HepG2 (cell line): Measurements from ENCODE around the gene SDC3. TPM values are rescaled to one million over a fixed set of nuclear protein-coding genes. Genes with fewer than 3 reads are reported as not detected.

Source experiments
- ARNT ChIP-seq: fragments of 450-650 bp; IDR thresholded peaks from 2 replicates; pipeline ENCODE4 v1.6.1; 2017
- KDM2A ChIP-seq: sonication (generic); formaldehyde crosslinking; IDR thresholded peaks from 2 replicates; pipeline ENCODE4 v1.4.0; 2020; ENCODE audit warnings: low read depth, missing genetic modification reagents, borderline replicate concordance
- LBX2 ChIP-seq: sonication (generic); formaldehyde crosslinking; IDR thresholded peaks from 2 replicates; pipeline ENCODE4 v1.5.0; 2020; ENCODE audit warnings: missing genetic modification reagents, mild to moderate bottlenecking, borderline replicate concordance
- MNT ChIP-seq: fragments of 450-650 bp; IDR thresholded peaks from 2 replicates; pipeline ENCODE4 v1.6.1; 2016
- MTF2 ChIP-seq: sonication (generic); formaldehyde crosslinking; IDR thresholded peaks from 2 replicates; pipeline ENCODE4 v1.5.0; 2020; ENCODE audit warnings: missing genetic modification reagents, borderline replicate concordance
- MYNN ChIP-seq: sonication (generic); formaldehyde crosslinking; IDR thresholded peaks from 2 replicates; pipeline ENCODE4 v1.4.0; 2020; ENCODE audit warnings: mild to moderate bottlenecking, low read depth, missing genetic modification reagents
- NFE2 ChIP-seq: sonication (generic); formaldehyde crosslinking; IDR thresholded peaks from 2 replicates; pipeline ENCODE4 v1.4.0; 2020; ENCODE audit warnings: missing genetic modification reagents
- NFYB ChIP-seq: sonication (generic); formaldehyde crosslinking; IDR thresholded peaks from 2 replicates; pipeline ENCODE4 v1.4.0; 2020; ENCODE audit warnings: missing genetic modification reagents
- SIN3B ChIP-seq: fragments of 150-350 bp; IDR thresholded peaks from 2 replicates; pipeline ENCODE4 v1.6.1; 2014; ENCODE audit warnings: low read length
- SUZ12 ChIP-seq: fragments of 150-350 bp; IDR thresholded peaks from 2 replicates; pipeline ENCODE4 v1.6.1; 2014; ENCODE audit warnings: low read depth, low read length
- TOE1 ChIP-seq: sonication (generic); formaldehyde crosslinking; IDR thresholded peaks from 2 replicates; pipeline ENCODE4 v1.4.0; 2020; ENCODE audit warnings: mild to moderate bottlenecking, missing genetic modification reagents
- UBTF ChIP-seq: sonication (generic); formaldehyde crosslinking; IDR thresholded peaks from 2 replicates; pipeline ENCODE4 v1.4.0; 2020; ENCODE audit warnings: mild to moderate bottlenecking, missing genetic modification reagents
- ZBTB26 ChIP-seq: IDR thresholded peaks from 2 replicates; pipeline ENCODE4 v1.6.1; 2016; ENCODE audit warnings: missing compliant biosample characterization, missing genetic modification reagents, borderline replicate concordance
- ZBTB37 ChIP-seq: sonication (generic); formaldehyde crosslinking; IDR thresholded peaks from 2 replicates; pipeline ENCODE4 v1.4.0; 2020; ENCODE audit warnings: mild to moderate bottlenecking, missing genetic modification reagents
- ZBTB43 ChIP-seq: sonication (generic); formaldehyde crosslinking; conservative IDR thresholded peaks from 2 replicates; pipeline ENCODE4 v1.4.0; 2020; ENCODE audit warnings: missing genetic modification reagents
- ZBTB8A ChIP-seq: sonication (generic); formaldehyde crosslinking; IDR thresholded peaks from 2 replicates; pipeline ENCODE4 v1.4.0; 2020; ENCODE audit warnings: mild to moderate bottlenecking, low read depth, missing genetic modification reagents, borderline replicate concordance
- ZKSCAN1 ChIP-seq: fragments of 150-350 bp; IDR thresholded peaks from 2 replicates; pipeline ENCODE4 v1.6.1; 2014; ENCODE audit warnings: low read length
- ZNF18 ChIP-seq: sonication (generic); formaldehyde crosslinking; IDR thresholded peaks from 2 replicates; pipeline ENCODE4 v1.8.0; 2022; ENCODE audit warnings: mild to moderate bottlenecking, missing genetic modification reagents; ENCODE audit not compliant: insufficient replicate concordance
- ZNF282 ChIP-seq: fragments of 450-650 bp; IDR thresholded peaks from 2 replicates; pipeline ENCODE4 v1.6.1; 2018; ENCODE audit not compliant: partially characterized antibody
- ZNF343 ChIP-seq: sonication (generic); formaldehyde crosslinking; IDR thresholded peaks from 2 replicates; pipeline ENCODE4 v1.4.0; 2020; ENCODE audit warnings: mild to moderate bottlenecking, missing genetic modification reagents
- ZNF652 ChIP-seq: IDR thresholded peaks from 2 replicates; pipeline ENCODE4 v1.6.1; 2016; ENCODE audit warnings: low read depth, borderline replicate concordance
- polyA plus RNA-seq, 8 experiments: library from polyadenylated mRNA; depleted of rRNA in 3 of 8; stranded (reverse) in 7 of 8; unstranded in 1 of 8; fragments of >200 nt; fragmentation: Illumina TruSeq in 4 of 8; extraction: Trizol in 4 of 8; gene quantifications; 2 replicates each; pipeline versions ENCODE4 v1.2.1 to v1.2.3, GENCODE V29; 2011 to 2016; ENCODE audit warnings: low read depth in 4 of 8, missing spikeins in 1 of 8, mixed read lengths in 1 of 8; ENCODE audit not compliant: insufficient read depth in 1 of 8
- total RNA-seq, 5 experiments: library from RNA; depleted of rRNA; stranded (reverse); fragments of >200 nt; fragmentation: Illumina TruSeq; extraction: Trizol; gene quantifications; 2 replicates each; pipeline ENCODE4 v1.2.3, GENCODE V29; 2016; ENCODE audit warnings: low read depth in 1 of 5

SDC3 gene
- total and polyA plus RNA-seq, 2 of the 13 experiments (the other 11 are each of a cell fraction or from before 2014, with no cell fraction given) = 0.49 to 0.84 TPM

GRCh38 chr1:30892671-30893073, 15.9 kb downstream of the SDC3 start (continued):
- TF ChIP-seq KDM2A (CRISPR knock-in tag) (0 out of 2 replicates have a peak, but pooled peaks have one; percentile 20), MYNN (CRISPR knock-in tag) (no peak), ZNF343 (CRISPR knock-in tag) (no peak), ARNT (no peak), NFE2 (no peak), UBTF (no peak; the same call in 1 of the 2 replicates), SIN3B (no peak), ZNF18 (CRISPR knock-in tag) (no peak), SUZ12 (no peak), ZBTB26 (no peak), ZBTB8A (CRISPR knock-in tag) (no peak), ZNF282 (no peak), MNT (no peak), MTF2 (no peak), NFYB (CRISPR knock-in tag) (no peak), ZNF652 (CRISPR knock-in tag) (no peak), TOE1 (CRISPR knock-in tag) (no peak), ZBTB43 (CRISPR knock-in tag) (no peak), ZBTB37 (CRISPR knock-in tag) (no peak), ZKSCAN1 (no peak), LBX2 (CRISPR knock-in tag) (no peak)
